H4 (cell line): Measurements from ENCODE around the gene MATN4. TPM values are rescaled to one million over a fixed set of nuclear protein-coding genes. Genes with fewer than 3 reads are reported as not detected.

Experiments used
- DNase-seq: peaks from one replicate; pipeline ENCODE4 v3.0.0-alpha.2; 2015; ENCODE audit warnings: low spot score
- total RNA-seq: library from RNA; depleted of rRNA; stranded (reverse); fragments of >200 nt; shearing (Covaris generic); gene quantifications from 2 replicates; pipeline ENCODE4 v1.2.3, GENCODE V29; 2014; rRNA removed

Gene MATN4
- total RNA-seq, 1 experiment from 2014 or later: not detected

- DNase-seq: no peak
Measured at GRCh38 chr20:45248609-45249008, 59.5 kb downstream of the MATN4 start.

- DNase-seq: no peak
Measured at GRCh38 chr20:45247865-45248264, 60.2 kb downstream of the MATN4 start.

- DNase-seq: no peak
Measured at GRCh38 chr20:45246109-45246508, 62.0 kb downstream of the MATN4 start.

Other genes starting within 250 kb of the MATN4 start
- not detected in 2 replicates for gene KCNS1, start 207.2 kb downstream of the MATN4 start, total RNA-seq
- gene WFDC5, start 193.1 kb downstream of the MATN4 start, total RNA-seq: not detected in 2 replicates
- not detected in 2 replicates for gene WFDC12, start 183.8 kb downstream of the MATN4 start, total RNA-seq
- gene PI3, start 133.4 kb downstream of the MATN4 start, total RNA-seq: not detected in 2 replicates
- not detected in 2 replicates for gene SEMG1, start 101.3 kb downstream of the MATN4 start, total RNA-seq
- gene SEMG2, start 86.9 kb downstream of the MATN4 start, total RNA-seq: not detected in 2 replicates
- 79.8 and 84.9 TPM in 2 replicates for gene SLPI, start 53.7 kb downstream of the MATN4 start, total RNA-seq
- gene RBPJL, start 1.5 kb downstream of the MATN4 start, total RNA-seq: not detected in 2 replicates
- 88.3 and 88.4 TPM in 2 replicates for gene SDC4, start 40.1 kb upstream of the MATN4 start, total RNA-seq
- 15.4 and 20.8 TPM in 2 replicates for gene SYS1, start 54.9 kb upstream of the MATN4 start, total RNA-seq
- not detected in 2 replicates for gene TP53TG5, start 70.0 kb upstream of the MATN4 start, total RNA-seq
- gene DBNDD2, start 100.0 kb upstream of the MATN4 start, total RNA-seq: 2.7 and 3.8 TPM in 2 replicates
- gene PIGT, start 107.8 kb upstream of the MATN4 start, total RNA-seq: 83.5 and 118 TPM in 2 replicates
- not detected in 2 replicates for gene WFDC2, start 161.5 kb upstream of the MATN4 start, total RNA-seq
- gene SPINT3, start 207.3 kb upstream of the MATN4 start, total RNA-seq: not detected in 2 replicates
- not detected in 2 replicates for gene WFDC6, start 231.2 kb upstream of the MATN4 start, total RNA-seq
- gene EPPIN, start 239.1 kb upstream of the MATN4 start, total RNA-seq: not detected in 2 replicates